HG03196 (cell line): ENCODE results near the gene DNAJB6.
"Not testable (repeated sequence)": the region's sequence is repeated elsewhere in the genome, so short reads cannot be mapped to it uniquely, and the experiment has no call there.

Experiments used
- ATAC-seq: cut with Tn5 transposase; IDR thresholded peaks from one replicate; pipeline ENCODE4 v1.9.1; 2021; ENCODE audit not compliant: unreplicated experiment

Gene DNAJB6

GRCh38 chr7:157323401-157323800 lies 13.4 kb upstream of the DNAJB6 start:
- ATAC-seq: no peak

- ATAC-seq: no peak
Observed at GRCh38 chr7:157329447-157329846, 7.4 kb upstream of the DNAJB6 start.

DNA sequence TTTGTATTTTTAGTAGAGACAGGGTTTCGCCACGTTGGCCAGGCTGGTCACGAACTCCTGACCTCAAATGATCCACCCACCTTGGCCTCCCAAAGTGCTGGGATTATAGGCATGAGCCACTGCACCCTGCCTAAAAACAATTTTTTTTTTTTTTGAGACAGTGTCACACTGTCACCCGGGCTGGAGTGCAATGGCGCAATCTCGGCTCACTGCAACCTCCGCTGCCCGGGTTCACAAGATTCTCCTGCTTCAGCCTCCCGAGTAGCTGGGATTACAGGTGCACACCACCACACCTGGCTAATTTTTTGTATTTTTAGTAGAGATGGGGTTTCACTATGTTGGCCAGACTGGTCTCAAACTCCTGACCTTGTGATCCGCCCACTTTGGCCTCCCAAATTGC lies 6.2 kb upstream of the DNAJB6 start:
- ATAC-seq: not testable (repeated sequence)

- ATAC-seq: not testable (repeated sequence)
Observed at GRCh38 chr7:157331049-157331448, 5.8 kb upstream of the DNAJB6 start.

- no peak for ATAC-seq
Observed at GRCh38 chr7:157335236-157335635, 1.6 kb upstream of the DNAJB6 start.

GRCh38 chr7:157335991-157336382 lies 817 bp upstream of the DNAJB6 start:
- no peak for ATAC-seq

DNA sequence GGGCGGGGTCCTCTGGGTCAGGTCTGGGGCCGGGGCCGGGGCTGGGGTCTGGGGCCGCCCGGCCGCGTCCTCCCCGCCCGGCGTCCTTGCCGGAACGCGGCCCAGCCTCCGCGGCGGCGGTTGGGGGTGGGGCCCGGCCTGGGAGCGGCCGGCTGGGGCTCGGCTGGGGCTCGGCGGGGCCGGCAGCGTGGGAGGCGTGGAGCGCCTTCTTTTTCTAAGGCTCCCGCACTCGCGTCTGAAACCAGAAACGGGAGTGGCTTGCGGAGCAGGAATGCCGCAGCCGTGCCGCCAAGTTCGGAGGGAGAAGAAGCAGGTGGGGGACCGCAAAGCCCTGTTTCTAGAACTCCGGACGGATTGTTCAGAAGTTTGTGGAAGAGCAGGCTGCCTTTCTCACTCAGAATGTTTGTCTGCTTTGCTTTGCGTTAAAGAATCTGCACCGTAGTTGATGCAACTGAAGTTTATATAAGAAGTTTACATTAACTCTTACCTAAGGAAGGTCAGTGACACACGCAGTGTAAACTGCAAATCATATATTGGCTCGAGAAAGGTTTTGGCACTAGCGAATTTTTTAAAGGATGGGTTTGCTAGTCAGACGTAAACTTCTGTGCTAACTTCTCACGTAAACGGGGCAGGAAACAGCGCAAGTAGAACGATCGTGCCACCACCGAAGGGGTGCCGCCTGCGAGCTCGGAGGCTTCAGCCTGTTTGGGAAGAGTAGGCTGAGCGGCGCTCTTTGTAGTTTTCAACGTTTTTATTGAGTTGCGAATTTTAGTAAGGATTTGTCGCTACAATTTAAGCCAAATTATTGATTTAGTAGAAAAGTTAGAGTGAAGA lies 729 bp downstream of the DNAJB6 start:
- ATAC-seq: peak; percentile 49

DNA sequence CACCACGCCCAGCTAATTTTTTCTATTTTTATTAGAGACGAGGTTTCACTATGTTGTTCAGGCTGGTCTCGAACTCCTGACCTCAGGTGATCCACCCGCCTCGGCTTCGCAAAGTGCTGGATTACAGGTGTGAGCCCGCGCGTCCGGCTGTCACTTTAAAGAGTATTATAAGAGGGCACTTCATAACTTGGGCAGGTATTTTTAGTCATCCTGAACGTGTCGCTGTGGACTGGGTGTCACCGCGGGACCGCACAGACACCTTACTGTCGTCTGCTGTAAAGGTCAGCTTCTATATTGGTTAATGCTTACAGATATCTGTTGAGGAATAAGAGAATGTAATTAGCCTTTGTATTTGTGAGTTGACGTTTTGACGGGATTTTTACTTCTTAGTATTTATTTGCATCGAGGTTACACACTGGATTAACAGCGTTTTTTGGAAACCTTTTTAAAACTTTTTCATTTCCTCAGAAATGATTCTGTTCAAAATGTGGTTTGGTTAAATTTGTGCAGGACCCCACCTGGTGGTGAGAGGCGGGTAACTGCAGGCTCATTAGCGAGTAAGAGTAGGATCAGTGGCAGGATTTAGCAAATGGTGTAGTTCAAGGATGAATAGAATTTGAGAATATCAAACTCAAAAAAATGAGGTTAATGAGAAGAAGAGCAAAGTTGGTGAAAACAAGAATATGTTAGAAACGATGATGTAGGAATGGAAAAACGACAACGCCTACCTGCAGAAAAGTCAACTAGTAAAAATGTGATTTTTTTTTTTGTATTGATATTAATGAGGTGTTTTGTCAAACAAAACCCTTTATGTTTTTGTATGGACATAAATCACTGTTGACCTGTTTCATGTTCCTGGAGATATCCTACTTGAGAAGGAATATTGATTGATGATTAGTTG lies 3.2 kb downstream of the DNAJB6 start:
- no peak for ATAC-seq

DNA sequence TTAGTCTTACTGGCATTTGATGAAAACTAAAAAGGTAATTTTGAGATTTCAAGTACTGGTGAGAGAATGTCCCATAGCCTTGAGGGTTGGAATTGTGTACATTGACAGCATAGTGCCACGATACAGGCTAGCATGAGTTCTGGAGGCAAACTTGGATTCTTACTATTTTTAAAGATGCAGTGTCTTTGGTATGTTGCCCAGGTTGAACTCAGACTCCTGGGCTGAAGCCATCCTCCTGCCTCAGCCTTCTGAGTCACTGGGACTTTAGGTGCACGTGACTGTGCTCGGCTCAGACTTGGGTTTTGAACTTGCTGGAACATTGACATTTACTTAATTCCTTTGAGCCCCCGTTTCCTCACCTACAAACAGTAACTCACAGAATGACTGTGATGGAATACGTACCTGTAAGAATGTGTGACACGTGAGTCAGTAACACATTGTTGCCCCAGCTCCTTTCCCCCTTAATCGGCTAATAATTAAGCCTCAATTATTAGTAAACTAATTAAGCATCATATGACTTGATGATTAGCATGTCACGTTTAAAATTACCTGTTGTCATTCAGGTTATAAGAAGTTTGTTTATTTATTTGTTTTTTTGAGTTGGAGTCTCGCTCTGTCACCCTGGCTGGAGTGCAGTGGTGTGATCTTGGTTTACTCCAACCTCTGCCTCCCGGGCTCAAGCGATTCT lies 10.6 kb downstream of the DNAJB6 start:
- ATAC-seq: no peak

DNA sequence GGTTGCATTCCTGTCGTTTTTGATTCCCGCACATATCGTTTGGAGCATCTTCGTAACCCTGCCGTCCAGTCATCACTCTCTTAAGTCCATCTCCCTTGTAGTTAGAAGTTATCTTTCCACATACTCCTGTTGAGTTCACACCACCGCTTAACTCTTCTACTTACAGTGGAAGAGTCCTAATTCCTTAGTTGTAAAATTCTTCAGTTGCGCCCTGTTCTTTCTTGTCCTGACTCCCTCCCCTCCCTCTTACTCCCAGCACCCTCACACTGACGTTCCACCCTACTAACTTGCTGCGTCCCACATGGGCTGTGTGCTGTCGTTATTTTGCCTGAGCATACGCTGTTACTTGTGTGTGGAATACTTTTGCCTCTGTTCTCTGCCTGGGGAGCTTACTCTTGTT lies 11.7 kb downstream of the DNAJB6 start:
- no peak for ATAC-seq

DNA sequence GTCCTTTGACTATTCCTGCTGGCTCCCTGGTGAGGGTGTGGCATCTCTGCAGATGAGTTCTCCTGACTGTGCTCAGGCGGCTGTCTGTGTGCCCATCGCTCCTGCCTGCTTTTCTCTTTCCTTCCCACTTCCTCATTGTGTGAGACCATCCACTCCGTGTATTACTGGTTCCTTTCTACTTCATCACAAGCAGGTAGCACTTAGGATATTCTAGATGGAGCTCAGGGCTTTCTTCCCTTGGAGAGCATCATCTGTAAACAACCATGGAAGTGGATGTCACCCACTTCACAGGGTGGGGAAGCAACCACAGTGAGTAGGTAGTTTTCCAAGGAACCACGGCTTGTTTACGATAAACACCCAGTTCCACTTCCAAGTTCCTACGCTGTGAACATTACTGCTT lies 15.7 kb downstream of the DNAJB6 start:
- peak; percentile 31 for ATAC-seq

DNA sequence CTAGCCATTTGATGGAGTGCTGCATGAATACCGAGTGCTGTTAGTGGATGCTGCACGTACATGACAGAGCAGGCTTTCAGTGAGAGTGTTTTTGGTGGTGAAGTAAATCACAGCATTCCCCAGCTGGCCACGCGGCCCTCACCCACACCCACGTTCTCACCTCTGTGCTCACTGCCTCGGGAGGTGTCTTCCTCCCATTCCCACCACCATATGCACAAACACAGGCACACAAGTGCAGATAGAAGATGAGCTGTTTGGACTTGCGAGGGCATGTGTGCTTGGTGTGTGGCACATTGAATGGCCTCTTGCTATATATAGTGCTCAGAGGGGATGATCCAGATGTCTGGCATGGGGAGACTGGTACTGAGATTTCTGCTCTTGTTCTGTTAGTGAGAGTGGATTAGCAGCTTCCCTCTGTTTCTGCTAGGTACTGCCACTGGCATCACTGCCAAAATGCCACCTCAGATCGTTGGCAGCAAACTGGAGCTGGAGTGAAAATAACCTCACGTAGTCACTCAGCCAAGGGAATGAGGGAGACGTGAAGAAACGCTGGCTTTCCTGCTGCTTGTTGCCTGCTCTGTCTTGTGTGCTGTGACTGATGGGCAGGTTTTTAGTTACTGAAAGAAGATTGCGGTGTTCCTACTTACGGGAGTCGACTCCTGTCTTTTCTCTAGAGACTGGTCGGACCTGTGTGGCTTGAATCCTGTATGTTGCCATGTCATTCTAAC lies 19.1 kb downstream of the DNAJB6 start:
- ATAC-seq: no peak

GRCh38 chr7:157357129-157358040 lies 20.6 kb downstream of the DNAJB6 start:
- peak; percentile 65 for ATAC-seq

GRCh38 chr7:157358041-157358752 lies 21.4 kb downstream of the DNAJB6 start:
- ATAC-seq: no peak

DNA sequence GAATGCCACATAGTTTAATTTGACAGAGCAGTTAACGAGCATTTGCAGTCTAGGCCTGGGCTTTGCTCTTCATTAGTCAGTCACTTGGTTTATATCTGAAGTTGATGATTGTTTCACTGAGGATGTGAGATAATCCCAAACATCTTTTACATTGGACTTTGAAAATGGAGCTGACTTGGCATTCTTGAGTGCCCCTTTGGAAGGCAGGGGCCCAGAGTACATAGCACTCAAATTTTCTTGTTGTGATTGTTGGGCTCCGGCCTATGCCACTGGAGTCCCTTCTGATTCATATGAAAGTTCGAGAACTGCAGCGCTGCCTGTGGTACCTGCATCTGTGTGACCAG lies 21.9 kb downstream of the DNAJB6 start:
- no peak for ATAC-seq

- no peak for ATAC-seq
Observed at GRCh38 chr7:157359581-157359980, 22.8 kb downstream of the DNAJB6 start.

- no peak for ATAC-seq
Observed at GRCh38 chr7:157360483-157361025, 23.8 kb downstream of the DNAJB6 start.

DNA sequence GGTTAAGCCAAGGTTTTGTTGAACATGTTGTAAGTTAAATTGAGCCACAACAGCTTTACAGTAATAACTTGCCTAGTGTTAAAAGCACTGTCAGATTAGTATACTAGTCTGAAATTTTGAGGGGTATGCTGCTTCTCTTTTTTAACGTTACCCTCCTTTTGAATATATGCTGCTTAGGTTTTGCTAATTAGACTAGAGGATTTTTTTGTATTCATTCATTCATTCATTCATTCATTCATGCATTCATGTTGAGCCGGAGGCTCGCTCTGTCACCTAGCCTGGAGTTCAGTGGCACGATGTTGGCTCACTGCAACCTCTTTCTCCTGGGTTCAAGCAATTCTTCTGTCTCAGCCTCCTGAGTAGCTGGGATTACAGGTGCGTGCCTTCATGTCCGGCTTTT lies 24.7 kb downstream of the DNAJB6 start:
- no peak for ATAC-seq

- no peak for ATAC-seq
Observed at GRCh38 chr7:157362729-157363128, 25.9 kb downstream of the DNAJB6 start.
